Endothelial cell of umbilical vein (primary cell): Measurements from ENCODE around the gene LRRC70. TPM values are rescaled to one million over a fixed set of nuclear protein-coding genes. Genes with fewer than 3 reads are reported as not detected.

Experiments
- BruUV-seq: library from RNA; stranded (reverse); fragments of 400-500 nt; replicated peaks from 2 replicates; lab custom pipeline; 2021; lab: Mats Ljungman, UMichigan
- CTCF ChIA-PET: fragments of 300-600, 350-600 bp; sonication (Branson Sonifier 250); formaldehyde crosslinking; loops from one replicate; lab custom pipeline; 2021; ENCODE audit warnings: antibody characterized with exemption, inconsistent platforms; lab: Charles Lee
- POLR2A ChIA-PET: fragments of 300-600, 350-600 bp; sonication (Branson Sonifier 250); formaldehyde crosslinking; loops from one replicate; lab custom pipeline; 2021; ENCODE audit warnings: antibody characterized with exemption, inconsistent platforms; lab: Charles Lee
- DNase-seq: peaks from one replicate; pipeline ENCODE4 v3.0.0-alpha.2; 2011; ENCODE audit warnings: low read depth, low spot score
- FAIRE-seq: peaks from 2 replicates; lab custom pipeline; 2011; peaks lifted over from hg19 to GRCh38; lab: Jason Lieb, UNC
- H2AFZ ChIP-seq: 2 replicates; pipeline ENCODE4 v1.6.0; 2012; ENCODE audit warnings: low read depth, low read length, control low read depth, inconsistent platforms
- H3K27ac ChIP-seq: 2 replicates; pipeline ENCODE4 v1.5.1; 2011; ENCODE audit warnings: low read depth, mild to moderate bottlenecking, control low read depth, low read length, moderate library complexity; ENCODE audit not compliant: insufficient read depth
- H3K27me3 ChIP-seq, 2 experiments: 2 replicates each; pipeline versions ENCODE4 v1.6.0 to v1.6.1; 2011; ENCODE audit warnings: low read length in 2 of 2, mixed read lengths in 1 of 2; ENCODE audit not compliant: control insufficient read depth in 2 of 2, insufficient read depth in 2 of 2
- H3K36me3 ChIP-seq, 2 experiments: 2 replicates in 1 of 2; 3 replicates in 1 of 2; pipeline ENCODE4 v1.5.1; 2011; ENCODE audit warnings: low read length in 2 of 2, mild to moderate bottlenecking in 1 of 2, moderate library complexity in 1 of 2; ENCODE audit not compliant: control insufficient read depth in 2 of 2, insufficient read depth in 2 of 2; ENCODE audit errors: extremely low read depth in 1 of 2
- H3K4me1 ChIP-seq: 3 replicates; pipeline ENCODE4 v1.5.1; 2011; ENCODE audit warnings: mild to moderate bottlenecking, low read length; ENCODE audit not compliant: control insufficient read depth, insufficient read depth; ENCODE audit errors: extremely low read depth
- H3K4me2 ChIP-seq: 2 replicates; pipeline ENCODE4 v1.6.1; 2011; ENCODE audit warnings: low read length, control low read depth, mixed read lengths; ENCODE audit not compliant: insufficient read depth
- H3K4me3 ChIP-seq, 3 experiments: fragments of 200-600 bp in 1 of 3; sonication (generic), shearing (Covaris generic) in 1 of 3; replicated peaks in 1 of 3; 2 replicates each; pipeline ENCODE4 v1.5.1; 2011 to 2016; ENCODE audit warnings: control low read depth in 3 of 3, low read length in 3 of 3, mild to moderate bottlenecking in 2 of 3, inconsistent platforms in 1 of 3, low read depth in 1 of 3, moderate library complexity in 1 of 3; ENCODE audit not compliant: insufficient read depth in 1 of 3
- H3K79me2 ChIP-seq: 2 replicates; pipeline ENCODE4 v1.6.0; 2012; ENCODE audit warnings: low read length, inconsistent platforms; ENCODE audit not compliant: control insufficient read depth, insufficient read depth
- H3K9ac ChIP-seq: replicated peaks from 2 replicates; pipeline ENCODE3; 2011; ENCODE audit warnings: low read length, control low read depth; ENCODE audit not compliant: insufficient read depth; ENCODE audit errors: extremely low read depth
- H3K9me1 ChIP-seq: replicated peaks from 3 replicates; pipeline ENCODE4 v1.6.0; 2011; ENCODE audit warnings: mild to moderate bottlenecking, low read length; ENCODE audit not compliant: control insufficient read depth, insufficient read depth; ENCODE audit errors: extremely low read depth
- H3K9me3 ChIP-seq: replicated peaks from 2 replicates; pipeline ENCODE4 v1.5.1; 2012; ENCODE audit warnings: low read length, inconsistent platforms; ENCODE audit not compliant: control insufficient read depth, insufficient read depth
- H4K20me1 ChIP-seq: replicated peaks from 2 replicates; pipeline ENCODE3; 2011; ENCODE audit warnings: mild to moderate bottlenecking, low read length; ENCODE audit not compliant: control insufficient read depth, insufficient read depth; ENCODE audit errors: extremely low read depth
- CTCF ChIP-seq, 2 donors: IDR thresholded peaks; 1 replicate in 1 of 2; 2 replicates in 1 of 2; pipeline ENCODE4 v1.5.1; 2011; ENCODE audit warnings: low read length in 2 of 2, mild to moderate bottlenecking in 2 of 2, moderate library complexity in 2 of 2, control low read depth in 1 of 2, inconsistent platforms in 1 of 2, low read depth in 1 of 2; ENCODE audit not compliant: insufficient read depth in 1 of 2; ENCODE audit errors: extremely low read depth in 1 of 2
- EZH2 ChIP-seq: IDR thresholded peaks from 2 replicates; pipeline ENCODE4 v1.6.1; 2012; ENCODE audit warnings: borderline replicate concordance, low read depth, mild to moderate bottlenecking, moderate library complexity, low read length, inconsistent platforms; ENCODE audit not compliant: severe bottlenecking
- FOS ChIP-seq: IDR thresholded peaks from 2 replicates; pipeline ENCODE4 v1.6.1; 2011; ENCODE audit warnings: mild to moderate bottlenecking, low read length, moderate library complexity, borderline replicate concordance; ENCODE audit not compliant: insufficient read depth
- GATA2 ChIP-seq: IDR thresholded peaks from 2 replicates; pipeline ENCODE4 v1.7.0; 2011; ENCODE audit warnings: low read depth, mild to moderate bottlenecking, moderate library complexity, mixed read lengths, low read length; ENCODE audit not compliant: insufficient read length, insufficient read depth
- JUN ChIP-seq: IDR thresholded peaks from 2 replicates; pipeline ENCODE4 v1.6.1; 2011; ENCODE audit warnings: borderline replicate concordance, low read depth; ENCODE audit not compliant: insufficient read length, insufficient read depth
- MAX ChIP-seq: IDR thresholded peaks from 2 replicates; pipeline ENCODE4 v1.6.1; 2011; ENCODE audit not compliant: insufficient read depth, insufficient read length
- MYC ChIP-seq: IDR thresholded peaks from one replicate; pipeline ENCODE4 v1.6.1; 2011; ENCODE audit warnings: mild to moderate bottlenecking, low read depth, low read length
- POLR2A ChIP-seq: IDR thresholded peaks from 2 replicates; pipeline ENCODE4 v1.6.1; 2012; ENCODE audit warnings: low read depth, mild to moderate bottlenecking, control low read depth, low read length
- POLR2AphosphoS5 ChIP-seq: IDR thresholded peaks from 2 replicates; pipeline ENCODE4 v1.6.1; 2012; ENCODE audit warnings: low read depth, mild to moderate bottlenecking, control low read depth, low read length, moderate library complexity; ENCODE audit not compliant: insufficient read depth
- dilution Hi-C: fragments of 300-500 bp; cut with MboI; formaldehyde crosslinking; loops from one replicate; pipeline ENCODE4 v1.15.0; 2019; ENCODE audit warnings: low sequenced_read_pairs; ENCODE audit not compliant: extremely low pct_ligation_motif_present
- intact Hi-C: fragments of 100-400 bp; cut with micrococcal nuclease; formaldehyde crosslinking; loops from one replicate; pipeline ENCODE4 v1.10.0; 2022
- polyA plus RNA-seq, 4 experiments: library from polyadenylated mRNA; depleted of rRNA in 3 of 4; stranded (reverse) in 3 of 4; unstranded in 1 of 4; fragments of >200 nt; gene quantifications; 2 replicates each; pipeline versions ENCODE4 v1.2.1 to v1.2.3, GENCODE V29; 2011 to 2012; ENCODE audit warnings: missing spikeins in 1 of 4
- total RNA-seq: library from RNA; stranded (reverse); gene quantifications from 2 replicates; pipeline ENCODE4 v1.2.3, GENCODE V29; 2021

Gene LRRC70
- total and polyA plus RNA-seq, 2 donors (not counting 3 experiments of a cell fraction or from before 2014, with no cell fraction given): 24.5 to 32.6 TPM

- H3K9ac ChIP-seq: no peak overlapping the region
- intact Hi-C loops (loop anchor here (2.0 kb wide), 1 partner anchor 36 kb away; no protein-coding TSS in a partner anchor), dilution Hi-C loops (no loop called here)
- FAIRE-seq: no peak
- no peaks in the 10 kb centered on the region for H3K36me3 ChIP-seq
- no peak overlapping the region for H3K4me2 ChIP-seq
- no TSS peak for BruUV-seq
- H3K79me2 ChIP-seq: peaks cover 13% of the 10 kb centered on the region
- no peaks in the 10 kb centered on the region for H4K20me1 ChIP-seq
- H3K9me1 ChIP-seq: no peaks in the 10 kb centered on the region
- no peak for DNase-seq
- no peak overlapping the region for H3K27ac ChIP-seq
- ChIA-PET CTCF (interaction anchor here (1.3 to 1.5 kb wide), 2 partner anchors 15 to 34 kb away, joined by 3 read pairs; no protein-coding TSS in a partner anchor), POLR2A (no interaction called here)
- H3K4me1 ChIP-seq: peaks cover 39% of the 10 kb centered on the region
- no peak overlapping the region for H2AFZ ChIP-seq
- TF ChIP-seq CTCF (IDR thresholded peaks at IDR 0.05; ENCODE audit: extremely low read depth in 1 of 2, insufficient read depth in 1 of 2, low read depth in 1 of 2, low read length in 2 of 2): no peak
- no peak for TF ChIP-seq POLR2A
- no peak for TF ChIP-seq POLR2AphosphoS5
- TF ChIP-seq MYC: no peak
- TF ChIP-seq JUN: no peak
- no peak for TF ChIP-seq FOS
- no peak for TF ChIP-seq MAX
- no peak for TF ChIP-seq EZH2
- TF ChIP-seq GATA2: no peak
- no peaks in the 10 kb centered on the region for H3K27me3 ChIP-seq
- H3K4me3 ChIP-seq: no peak overlapping the region
- no peaks in the 10 kb centered on the region for H3K9me3 ChIP-seq
Measured at GRCh38 chr5:62574599-62574998, 4.0 kb upstream of the LRRC70 start.
